ENCODE data around the gene INPP4A.
"Not testable (repeated sequence)": the region's sequence is repeated elsewhere in the genome, so short reads cannot be mapped to it uniquely, and the experiment has no call there.

The INPP4A gene

GRCh38 chr2:98444436-98445176, at the start of gene INPP4A:
INPP4A (plus strand) TSS chr2:98444858; CDS start chr2:98520049, 75,191 bp downstream.
- DNase-seq (ENCODE audit: low spot score), result peak; percentile 69

GRCh38 chr2:98395977-98396376, 48.7 kb upstream of the INPP4A start:
- DNase-seq (ENCODE audit: low spot score), result no peak

GRCh38 chr2:98396745-98397355, 47.8 kb upstream of the INPP4A start:
- no peak for DNase-seq (ENCODE audit: low spot score)

GRCh38 chr2:98399140-98399539, 45.5 kb upstream of the INPP4A start:
- no peak for DNase-seq (ENCODE audit: low spot score)

- DNase-seq (ENCODE audit: low spot score), result no peak
Measured at GRCh38 chr2:98403878-98404277, 40.8 kb upstream of the INPP4A start.

GRCh38 chr2:98404556-98405250, 40.0 kb upstream of the INPP4A start:
- no peak for DNase-seq (ENCODE audit: low spot score)

GRCh38 chr2:98405301-98405700, 39.4 kb upstream of the INPP4A start:
- no peak for DNase-seq (ENCODE audit: low spot score)

GRCh38 chr2:98408155-98408554, 36.5 kb upstream of the INPP4A start:
- no peak for DNase-seq (ENCODE audit: low spot score)

GRCh38 chr2:98412751-98413458, 31.8 kb upstream of the INPP4A start:
- peak; percentile 63 for DNase-seq (ENCODE audit: low spot score)

GRCh38 chr2:98414246-98414645, 30.4 kb upstream of the INPP4A start:
- DNase-seq (ENCODE audit: low spot score), result not testable (repeated sequence)

GRCh38 chr2:98415719-98416248, 28.9 kb upstream of the INPP4A start:
- not testable (repeated sequence) for DNase-seq (ENCODE audit: low spot score)

- no peak for DNase-seq (ENCODE audit: low spot score)
Measured at GRCh38 chr2:98416383-98417159, 28.1 kb upstream of the INPP4A start.

GRCh38 chr2:98419544-98419943, 25.1 kb upstream of the INPP4A start:
- DNase-seq (ENCODE audit: low spot score), result no peak

- DNase-seq (ENCODE audit: low spot score), result no peak
Measured at GRCh38 chr2:98419977-98420725, 24.5 kb upstream of the INPP4A start.

- no peak for DNase-seq (ENCODE audit: low spot score)
Measured at GRCh38 chr2:98422449-98422848, 22.2 kb upstream of the INPP4A start.

- no peak for DNase-seq (ENCODE audit: low spot score)
Measured at GRCh38 chr2:98426771-98427170, 17.9 kb upstream of the INPP4A start.

GRCh38 chr2:98432145-98432544, 12.5 kb upstream of the INPP4A start:
- no peak for DNase-seq (ENCODE audit: low spot score)

GRCh38 chr2:98433363-98433964, 11.2 kb upstream of the INPP4A start:
- DNase-seq (ENCODE audit: low spot score), result no peak

- DNase-seq (ENCODE audit: low spot score), result no peak
Measured at GRCh38 chr2:98434492-98434891, 10.2 kb upstream of the INPP4A start.

- DNase-seq (ENCODE audit: low spot score), result not testable (repeated sequence)
Measured at GRCh38 chr2:98435670-98436069, 9.0 kb upstream of the INPP4A start.
